ENCODE data around the gene KPNA3. TPM values are rescaled to one million over a fixed set of nuclear protein-coding genes. Genes with fewer than 3 reads are reported as not detected.

KPNA3 gene
- total RNA-seq, 6 experiments from 2014 or later = 16.3 to 27.2 (median 19.5) TPM

DNA sequence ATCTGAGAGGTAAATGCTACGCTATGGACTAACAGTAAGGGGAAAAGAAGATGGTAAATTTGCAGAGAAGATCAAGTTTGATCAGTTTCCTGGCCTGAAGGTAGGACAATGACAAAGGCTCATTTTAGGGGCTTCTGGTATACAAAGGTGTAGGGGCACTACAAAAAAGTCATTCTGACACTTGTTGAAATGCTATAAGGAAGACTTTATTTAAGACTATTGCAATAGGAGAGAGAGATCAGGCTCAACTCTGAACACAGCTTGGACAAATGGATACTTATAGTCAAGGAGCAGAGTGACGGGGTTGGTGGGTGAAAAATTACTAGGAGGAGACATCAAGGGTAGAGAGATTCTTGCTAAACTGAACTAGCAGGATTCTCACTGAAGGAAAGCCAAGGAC, 37.2 kb upstream of the KPNA3 start:
- Histone ChIP-seq H3K4me3 (no peak overlapping the region), H3K4me1 (no peaks in the 10 kb centered on the region), H3K9me3 (no peaks in the 10 kb centered on the region), H3K36me3 (no peaks in the 10 kb centered on the region), H3K27me3 (no peaks in the 10 kb centered on the region), H3K27ac (no peak overlapping the region)
- no peak for ATAC-seq
- 100% methylated on average over 2 of the region's 2 CpGs for WGBS (ENCODE audit: insufficient coverage, low coverage, low lambda C conversion rate, missing lambda C conversion rate)
- intact Hi-C loops (cut with DNase I) = no loop called here
- TF ChIP-seq POLR2A (IDR thresholded peaks at IDR 0.05) = no peak
- TF ChIP-seq, protein P1, sequence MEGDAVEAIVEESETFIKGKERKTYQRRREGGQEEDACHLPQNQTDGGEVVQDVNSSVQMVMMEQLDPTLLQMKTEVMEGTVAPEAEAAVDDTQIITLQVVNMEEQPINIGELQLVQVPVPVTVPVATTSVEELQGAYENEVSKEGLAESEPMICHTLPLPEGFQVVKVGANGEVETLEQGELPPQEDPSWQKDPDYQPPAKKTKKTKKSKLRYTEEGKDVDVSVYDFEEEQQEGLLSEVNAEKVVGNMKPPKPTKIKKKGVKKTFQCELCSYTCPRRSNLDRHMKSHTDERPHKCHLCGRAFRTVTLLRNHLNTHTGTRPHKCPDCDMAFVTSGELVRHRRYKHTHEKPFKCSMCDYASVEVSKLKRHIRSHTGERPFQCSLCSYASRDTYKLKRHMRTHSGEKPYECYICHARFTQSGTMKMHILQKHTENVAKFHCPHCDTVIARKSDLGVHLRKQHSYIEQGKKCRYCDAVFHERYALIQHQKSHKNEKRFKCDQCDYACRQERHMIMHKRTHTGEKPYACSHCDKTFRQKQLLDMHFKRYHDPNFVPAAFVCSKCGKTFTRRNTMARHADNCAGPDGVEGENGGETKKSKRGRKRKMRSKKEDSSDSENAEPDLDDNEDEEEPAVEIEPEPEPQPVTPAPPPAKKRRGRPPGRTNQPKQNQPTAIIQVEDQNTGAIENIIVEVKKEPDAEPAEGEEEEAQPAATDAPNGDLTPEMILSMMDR (IDR thresholded peaks at IDR 0.05) = no peak
- no peak for DNase-seq

DNA sequence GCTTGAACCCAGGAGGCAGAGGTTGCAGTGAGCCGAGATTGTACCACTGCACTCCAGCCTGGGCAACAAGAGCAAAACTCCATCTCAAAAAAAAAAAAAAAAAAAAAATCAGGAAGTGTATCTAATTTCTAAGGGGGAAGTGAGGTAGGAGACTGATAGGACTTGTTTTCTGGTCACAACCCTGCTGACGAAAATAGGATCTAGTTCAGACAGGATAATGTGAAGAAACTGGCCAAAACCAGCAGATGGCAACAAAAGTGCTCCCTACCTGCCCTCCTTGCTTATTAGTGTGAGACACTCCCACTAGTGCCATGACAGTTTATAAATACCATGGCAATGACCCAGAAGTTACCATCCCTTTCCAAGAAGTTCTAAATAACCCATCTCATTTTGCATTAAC, 36.0 kb upstream of the KPNA3 start:
- no peaks in the 10 kb centered on the region for H3K9me3 ChIP-seq
- no peak for DNase-seq
- H3K27ac ChIP-seq = no peak overlapping the region
- WGBS (ENCODE audit: insufficient coverage, low coverage, low lambda C conversion rate, missing lambda C conversion rate) = 23% methylated on average over 1 of the region's 2 CpGs
- H3K27me3 ChIP-seq = no peaks in the 10 kb centered on the region
- H3K4me1 ChIP-seq = no peaks in the 10 kb centered on the region
- ATAC-seq = peak in 2 of 4 donors; percentile 71 to 85
- TF ChIP-seq, protein P1 (IDR thresholded peaks at IDR 0.05) = no peak
- no peak for TF ChIP-seq POLR2A (IDR thresholded peaks at IDR 0.05)
- no peaks in the 10 kb centered on the region for H3K36me3 ChIP-seq
- H3K4me3 ChIP-seq = no peak overlapping the region
- intact Hi-C loops (cut with DNase I) = no loop called here

DNA sequence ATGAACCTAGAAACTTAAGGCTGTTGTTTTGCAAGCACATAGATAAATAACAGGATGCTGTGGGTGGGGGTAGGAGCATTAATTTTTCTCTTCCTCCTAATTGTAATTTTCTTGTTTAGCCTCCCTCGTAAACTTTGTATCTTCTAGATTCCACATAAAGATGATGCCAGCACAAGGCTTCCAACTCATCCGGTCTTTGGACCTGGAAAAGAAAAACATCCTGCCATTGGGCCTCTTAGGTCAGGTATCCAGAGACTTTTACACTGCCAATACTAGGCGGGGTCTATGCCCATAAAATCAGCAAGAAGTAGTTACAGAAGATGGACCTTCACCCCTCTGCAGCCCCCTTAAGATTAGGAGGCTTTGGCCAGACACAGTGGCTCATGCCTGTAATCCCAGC, 35.4 kb upstream of the KPNA3 start:
- TF ChIP-seq POLR2A (IDR thresholded peaks at IDR 0.05) = no peak
- TF ChIP-seq, protein P1 (IDR thresholded peaks at IDR 0.05) = no peak
- no peak overlapping the region for H3K27ac ChIP-seq
- ATAC-seq (no peak), DNase-seq (no peak)
- WGBS (ENCODE audit: insufficient coverage, low coverage, low lambda C conversion rate, missing lambda C conversion rate) = 42% methylated on average over 2 of the region's 3 CpGs
- no peaks in the 10 kb centered on the region for H3K4me1 ChIP-seq
- no peaks in the 10 kb centered on the region for H3K27me3 ChIP-seq
- no peak overlapping the region for H3K4me3 ChIP-seq
- no peaks in the 10 kb centered on the region for H3K9me3 ChIP-seq
- no peaks in the 10 kb centered on the region for H3K36me3 ChIP-seq
- intact Hi-C loops (cut with DNase I) = no loop called here

DNA sequence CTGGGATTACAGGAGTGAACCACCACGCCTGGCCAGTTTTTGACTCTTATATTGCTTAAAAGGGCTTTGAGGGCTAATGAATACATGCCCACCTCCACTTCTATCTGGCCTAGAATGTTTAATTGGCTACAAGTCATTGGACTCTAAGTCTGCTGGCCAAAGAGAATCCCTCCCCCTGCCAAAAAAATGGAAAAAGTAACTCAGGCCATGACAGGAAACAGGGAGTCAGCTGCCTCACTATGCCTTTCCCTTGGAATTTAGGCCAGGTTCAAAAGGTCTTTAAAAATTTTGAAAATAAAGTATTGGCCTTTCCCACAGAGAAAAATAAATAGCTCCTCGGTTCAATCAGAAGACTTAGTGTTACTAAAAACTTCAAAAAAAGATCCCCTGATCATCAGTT, 34.9 kb upstream of the KPNA3 start:
- Histone ChIP-seq H3K4me3 (no peak overlapping the region), H3K9me3 (no peaks in the 10 kb centered on the region), H3K4me1 (no peaks in the 10 kb centered on the region), H3K36me3 (no peaks in the 10 kb centered on the region), H3K27ac (no peak overlapping the region), H3K27me3 (no peaks in the 10 kb centered on the region)
- DNase-seq (no peak), ATAC-seq (no peak)
- intact Hi-C loops (cut with DNase I) = no loop called here
- no peak for TF ChIP-seq POLR2A (IDR thresholded peaks at IDR 0.05)
- TF ChIP-seq, protein P1 (IDR thresholded peaks at IDR 0.05) = no peak
- 71% methylated on average over 2 of the region's 2 CpGs for WGBS (ENCODE audit: insufficient coverage, low coverage, low lambda C conversion rate, missing lambda C conversion rate)

Measured in right lobe of liver (tissue), 6 donors.